NCI-H2196 (cell line): Measurements from ENCODE around the gene RPS21.

ENCODE experiments used
- DNase-seq: peaks from one replicate; lab custom pipeline; 2025; ENCODE audit not compliant: unreplicated experiment; lab: John Stamatoyannopoulos, UW

RPS21 gene

DNA sequence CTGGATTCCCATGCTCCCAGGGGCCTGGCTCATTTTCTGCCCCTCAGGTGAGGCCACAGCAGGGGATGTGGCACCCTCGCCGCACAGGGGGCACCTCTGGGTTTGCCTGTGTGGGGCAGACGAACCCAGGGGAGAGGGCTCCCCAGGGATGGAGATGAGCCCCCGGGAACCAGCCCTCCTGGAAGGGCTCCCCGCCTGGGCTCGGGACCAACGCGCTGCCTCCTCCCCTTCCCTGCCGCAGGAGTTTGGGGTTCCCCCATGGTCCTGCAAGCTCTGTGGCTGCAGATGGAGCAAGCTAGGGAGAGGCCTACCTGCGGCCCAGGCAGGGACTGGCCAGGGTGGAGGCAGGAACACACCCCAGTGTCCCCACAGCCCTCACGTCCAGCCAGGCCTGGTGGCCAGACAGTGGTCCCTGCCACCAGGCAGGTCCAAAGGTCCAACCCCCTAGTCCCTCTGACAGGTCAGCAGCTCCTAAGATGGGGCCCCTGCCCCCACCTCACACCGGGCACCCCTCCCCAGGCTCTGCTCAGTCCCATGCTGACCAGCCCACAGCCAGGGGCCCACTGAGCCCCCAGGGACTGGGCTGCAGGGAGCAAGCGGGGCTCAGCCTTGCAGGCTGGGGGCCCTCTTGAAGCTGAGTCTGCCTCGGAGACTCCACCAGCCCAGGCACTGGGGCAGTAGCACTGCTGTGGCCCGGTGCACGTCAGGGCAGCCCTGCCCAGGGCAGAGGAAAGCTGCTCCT is 33.4 kb upstream of the RPS21 start:
- DNase-seq: no peak

- DNase-seq: no peak
Observed at GRCh38 chr20:62354031-62354808, 32.7 kb upstream of the RPS21 start.

DNA sequence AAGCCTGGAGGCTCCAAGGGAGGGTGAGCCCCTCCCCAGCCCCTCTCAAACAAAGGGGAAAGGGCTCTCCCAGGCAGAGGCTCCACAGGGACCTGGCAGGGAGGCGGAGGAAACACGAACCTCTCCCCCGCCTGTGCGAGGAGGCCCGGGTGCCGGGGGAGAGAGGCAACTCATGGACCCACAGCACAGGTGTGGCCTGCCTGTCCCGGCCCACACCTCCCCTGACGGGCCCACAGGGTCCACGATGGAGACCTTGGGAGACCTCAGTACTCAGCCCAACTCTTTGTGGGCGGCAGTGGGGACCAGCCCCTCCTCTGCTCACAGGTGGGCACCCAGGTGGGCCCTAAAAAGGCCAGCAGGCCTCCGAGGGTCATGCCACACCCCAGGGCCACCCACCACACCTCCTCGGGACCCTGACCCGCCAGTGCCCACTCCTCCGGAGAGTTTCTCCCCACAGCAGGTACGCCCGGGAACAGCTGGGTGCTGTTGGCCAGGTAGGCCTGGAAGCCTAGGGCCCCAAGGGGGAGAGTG is 32.0 kb upstream of the RPS21 start:
- no peak for DNase-seq

DNA sequence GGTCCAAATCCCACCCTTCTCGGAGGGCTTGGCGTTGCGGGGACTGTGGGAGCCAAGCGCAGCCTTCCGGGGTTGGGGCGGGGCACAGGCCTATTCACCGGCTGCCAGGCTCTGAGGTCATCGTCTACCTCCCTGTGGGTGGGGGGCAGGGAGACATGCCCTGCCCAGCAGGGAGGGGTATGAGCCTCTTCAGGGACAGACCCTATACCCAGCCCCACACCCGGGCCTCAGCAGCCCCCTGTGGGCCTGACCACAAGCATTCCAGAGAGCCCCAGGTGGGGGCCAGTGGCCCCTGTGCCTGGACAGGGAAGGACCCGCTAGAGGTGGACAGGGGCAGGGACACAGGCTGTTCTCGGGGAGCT is 31.4 kb upstream of the RPS21 start:
- DNase-seq: peak; percentile 76

DNA sequence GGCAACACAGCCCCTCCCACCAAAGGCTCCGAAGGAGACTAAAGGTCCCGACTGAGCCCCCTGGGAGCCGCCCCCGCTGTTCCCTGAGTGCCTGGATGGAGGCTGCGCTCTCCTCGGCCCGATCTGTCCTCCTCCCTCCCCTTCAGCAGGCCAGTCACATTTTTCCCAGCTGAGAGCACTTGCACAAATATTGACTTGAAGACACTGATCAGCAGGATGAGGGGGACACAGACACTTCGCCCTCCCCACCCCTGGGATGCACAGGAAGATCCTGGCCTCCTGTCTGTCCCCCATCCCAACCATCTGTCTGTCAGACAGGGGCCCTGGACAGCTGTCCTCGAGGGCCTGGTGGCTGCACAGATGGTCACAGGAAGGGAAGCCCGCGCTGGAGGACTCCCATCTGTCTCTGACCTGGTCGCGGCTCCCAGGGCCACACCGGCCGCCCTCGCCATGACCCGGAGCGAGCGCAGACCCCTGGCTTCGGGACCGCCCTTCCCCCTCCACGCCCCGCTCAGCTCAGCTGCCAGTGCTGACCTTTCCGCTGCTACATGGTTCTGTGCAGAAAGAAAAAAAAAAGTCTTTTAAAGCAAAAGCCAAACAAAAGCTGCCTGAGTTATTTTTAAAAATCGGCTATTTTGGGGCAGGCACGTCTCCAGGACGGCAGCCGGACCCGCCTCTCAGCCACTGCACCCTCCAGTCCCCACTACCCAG is 30.9 kb upstream of the RPS21 start:
- peak; percentile 45 for DNase-seq

DNA sequence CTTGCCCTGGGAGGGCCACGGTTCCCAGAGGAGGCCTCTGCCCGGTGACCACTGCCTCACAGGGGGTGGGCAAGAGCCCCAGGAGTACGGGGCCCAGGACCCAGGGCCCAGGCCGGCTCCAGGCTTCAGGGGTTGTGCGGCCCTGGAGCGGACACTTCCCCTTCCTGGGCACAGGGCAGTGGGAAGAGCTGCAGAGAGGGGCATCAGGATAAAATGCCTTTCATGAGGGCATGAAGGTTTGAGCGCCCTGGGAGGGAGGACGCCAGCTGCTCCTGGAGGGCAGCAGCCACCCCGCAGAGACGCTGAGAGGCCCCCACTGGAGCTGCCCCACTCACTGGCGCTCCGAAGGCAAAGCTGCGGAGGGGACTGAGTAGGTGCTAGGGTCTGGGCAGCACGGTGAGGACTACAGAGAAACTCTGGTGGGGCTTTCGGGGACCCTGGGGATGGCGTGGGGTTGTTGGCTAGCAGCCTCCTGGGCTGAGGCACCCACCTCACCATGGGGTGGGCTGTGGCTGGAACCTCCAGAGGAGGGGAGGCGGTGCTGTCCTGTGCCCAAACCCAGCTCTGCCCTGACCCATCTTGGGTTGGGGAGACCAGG is 30.2 kb upstream of the RPS21 start:
- DNase-seq: no peak

- peak; percentile 58 for DNase-seq
Observed at GRCh38 chr20:62357187-62357667, 29.7 kb upstream of the RPS21 start.

- no peak for DNase-seq
Observed at GRCh38 chr20:62357681-62358080, 29.2 kb upstream of the RPS21 start.

GRCh38 chr20:62358171-62359042 is 28.5 kb upstream of the RPS21 start:
- peak; percentile 67 for DNase-seq

GRCh38 chr20:62359043-62359490 is 27.8 kb upstream of the RPS21 start:
- no peak for DNase-seq

- no peak for DNase-seq
Observed at GRCh38 chr20:62359491-62360121, 27.3 kb upstream of the RPS21 start.

DNA sequence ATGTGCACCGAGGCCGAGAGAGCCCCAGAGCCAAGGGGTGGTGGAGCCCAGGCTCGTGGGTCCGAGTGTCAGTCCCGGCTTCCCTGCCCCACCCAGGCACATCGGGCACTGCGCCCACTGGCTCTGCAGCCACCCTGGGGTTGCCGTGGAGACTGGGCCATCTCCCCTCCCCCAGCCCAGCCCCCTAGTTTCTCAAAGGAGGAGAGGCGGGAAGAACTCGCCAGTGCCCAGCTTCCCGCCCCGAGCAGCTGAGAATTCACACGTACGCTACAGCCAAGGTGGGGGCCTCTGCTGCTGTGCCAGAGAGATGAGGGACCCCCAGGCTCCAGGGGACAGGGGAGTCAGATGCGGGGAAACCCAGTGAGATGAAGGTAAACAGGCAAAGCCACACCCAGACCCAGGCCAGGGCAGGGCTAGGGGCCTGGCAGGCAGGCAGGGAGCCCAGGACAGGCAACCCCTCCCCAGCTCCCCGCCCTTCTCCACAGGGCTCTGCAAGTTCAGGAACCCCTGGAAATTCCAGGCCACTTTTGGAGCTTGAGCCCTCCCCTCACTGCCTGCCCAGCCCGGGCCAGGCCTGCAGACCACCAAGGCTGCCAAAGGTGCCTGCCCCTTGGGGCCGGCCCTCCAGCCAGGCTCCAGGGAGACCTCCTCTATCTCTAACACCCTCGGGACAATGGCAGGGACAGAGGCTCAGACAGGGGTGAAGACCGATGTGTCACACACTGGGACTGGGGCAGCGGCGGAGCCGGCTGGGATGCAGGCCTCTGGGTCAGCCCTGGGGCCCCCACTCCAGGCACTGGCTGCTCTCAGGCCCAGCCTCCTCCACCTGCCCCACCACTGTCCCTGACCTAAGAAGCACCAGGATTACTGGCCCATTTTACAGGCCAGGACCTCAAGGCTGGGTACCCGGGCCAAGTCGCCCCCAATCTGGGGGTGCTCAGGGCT is 25.8 kb upstream of the RPS21 start:
- DNase-seq: no peak

- no peak for DNase-seq
Observed at GRCh38 chr20:62361799-62362589, 24.9 kb upstream of the RPS21 start.

DNA sequence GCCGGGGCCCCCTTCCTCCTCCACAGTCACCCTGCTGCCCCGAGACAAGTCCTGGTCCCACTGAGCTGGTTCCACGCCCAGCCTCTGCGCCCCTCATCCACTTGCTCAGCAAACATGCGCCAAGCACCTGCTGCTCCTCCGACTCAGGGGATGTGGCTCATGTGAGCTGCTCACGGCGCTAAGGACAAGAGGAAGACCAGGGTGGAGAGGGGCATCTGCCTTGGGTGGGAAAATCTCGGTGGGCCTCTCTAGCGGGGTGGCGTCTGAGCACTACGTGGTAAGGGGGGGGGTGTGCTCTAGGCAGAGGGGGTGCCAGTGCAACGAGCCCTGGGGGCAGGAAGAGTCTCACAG is 24.3 kb upstream of the RPS21 start:
- no peak for DNase-seq

DNA sequence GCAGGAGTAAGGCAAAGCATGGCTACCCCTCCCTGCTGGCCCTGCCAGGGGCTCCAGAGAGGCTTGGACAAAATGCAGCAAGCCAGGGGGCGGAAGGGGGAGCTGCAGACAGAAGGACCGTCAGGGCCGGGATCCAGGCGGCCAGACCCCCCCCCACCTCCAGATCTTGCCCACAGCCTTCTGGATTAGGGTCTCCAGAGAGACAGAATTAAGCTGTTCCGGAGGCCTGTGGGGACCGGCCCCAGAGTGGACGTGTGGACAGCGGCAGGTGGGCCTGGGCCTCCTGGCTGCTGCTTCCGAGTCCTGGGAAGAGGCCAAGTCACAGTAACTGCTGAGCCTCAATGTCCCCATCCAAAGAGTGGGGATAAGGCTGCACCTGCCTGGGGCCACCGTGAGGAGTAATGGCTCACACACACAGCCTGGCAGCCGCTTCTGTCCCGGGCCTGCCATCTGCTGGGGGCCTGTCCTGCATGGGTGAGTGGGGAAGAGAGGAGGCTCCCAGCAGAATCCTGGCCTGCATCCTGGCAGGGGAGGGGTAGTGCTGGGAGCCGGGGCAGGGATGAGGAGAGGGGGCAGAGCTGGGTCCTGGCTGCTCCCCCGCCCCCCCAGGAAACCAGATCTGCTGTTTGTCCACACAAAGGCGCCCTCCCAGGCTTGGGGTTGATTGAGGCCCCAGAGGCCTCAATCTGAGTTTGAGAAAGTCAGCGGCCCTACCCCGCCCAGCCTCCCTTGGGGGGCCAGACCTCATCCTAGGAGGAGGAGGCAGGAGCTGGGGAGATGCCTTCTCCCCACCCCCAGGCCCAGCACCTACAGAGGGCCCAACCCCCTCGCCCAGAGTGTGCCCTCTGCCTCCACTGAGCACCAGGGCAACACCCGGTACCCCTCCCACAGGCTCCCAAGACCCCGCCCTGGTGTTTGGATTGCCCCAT is 23.6 kb upstream of the RPS21 start:
- DNase-seq: no peak

DNA sequence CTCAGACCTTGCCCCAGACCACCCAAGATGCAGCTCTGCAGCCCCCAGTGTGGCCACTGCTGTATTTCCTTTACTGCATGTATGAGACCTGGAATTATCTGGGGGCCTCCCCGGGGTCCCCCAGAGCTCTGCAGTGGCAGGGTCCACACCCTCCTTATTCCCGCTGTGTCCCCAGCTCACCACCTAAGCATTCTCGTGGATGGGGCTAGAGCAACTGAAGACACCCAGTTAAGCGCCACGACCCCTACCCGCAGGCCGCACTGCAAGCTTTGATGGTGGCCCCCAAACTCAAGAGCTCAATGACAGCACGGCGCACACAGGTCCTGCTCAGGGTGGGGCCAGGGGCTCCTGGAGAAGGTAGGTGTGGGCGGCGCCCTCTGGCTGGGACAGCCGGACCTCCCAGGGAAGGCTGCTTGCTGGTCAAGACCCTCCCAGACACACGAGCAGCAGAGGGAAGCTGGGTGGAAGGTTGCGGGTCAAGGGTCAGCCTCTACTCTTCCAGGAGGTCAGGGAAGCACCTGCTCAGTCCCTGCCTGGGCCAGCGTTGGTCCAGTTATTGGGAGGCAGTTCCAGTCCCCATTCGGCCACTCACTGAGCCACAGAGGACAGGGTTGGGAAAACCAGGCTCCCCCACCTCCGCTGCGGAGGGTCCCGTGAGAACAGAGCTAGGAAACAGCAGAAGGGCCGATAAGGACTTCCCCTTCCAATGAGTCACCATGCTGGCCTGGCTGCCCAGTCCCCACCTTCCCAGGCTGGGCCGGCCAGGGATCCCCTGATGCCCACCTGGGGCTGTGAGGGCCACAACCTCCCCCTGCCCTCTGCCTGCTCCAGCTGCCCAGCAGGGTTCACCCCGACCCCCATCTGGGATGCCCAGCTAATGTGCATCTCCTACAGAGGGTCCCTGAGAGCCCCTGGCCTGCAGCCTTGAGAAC is 22.7 kb upstream of the RPS21 start:
- no peak for DNase-seq
